Adrenal gland (tissue), 12 donors: ENCODE results near the gene CNN3. TPM values are rescaled to one million over a fixed set of nuclear protein-coding genes. Genes with fewer than 3 reads are reported as not detected.

Source experiments
- DNase-seq, 7 donors: peaks; one replicate each; pipeline ENCODE4 v3.0.0-alpha.2; 2019 to 2020
- H3K27ac ChIP-seq, 5 donors: fragments of 200-600 bp; sonication (generic) in 4 of 5; 1 replicate in 3 of 5; 2 replicates in 2 of 5; pipeline versions ENCODE4 v1.5.1 to v1.8.0; 2016 to 2020; ENCODE audit warnings: mild to moderate bottlenecking in 1 of 5
- H3K27me3 ChIP-seq: fragments of 200-600 bp; 2 replicates; pipeline ENCODE4 v1.8.0; 2021
- H3K36me3 ChIP-seq, 2 donors: fragments of 200-600 bp; replicated peaks in 1 of 2; 1 replicate in 1 of 2; 2 replicates in 1 of 2; pipeline versions ENCODE4 v1.5.1 to v1.8.0; 2018 to 2022
- H3K4me1 ChIP-seq, 2 donors: fragments of 200-600 bp; replicated peaks in 1 of 2; 1 replicate in 1 of 2; 2 replicates in 1 of 2; pipeline versions ENCODE4 v1.5.1 to v1.8.0; 2018 to 2021
- H3K4me3 ChIP-seq, 4 donors: fragments of 200-600 bp; sonication (generic) in 3 of 4; one replicate each; pipeline ENCODE4 v1.5.1; 2016 to 2018
- H3K9me3 ChIP-seq, 3 donors: fragments of 200-600 bp; sonication (generic) in 1 of 3; replicated peaks in 1 of 3; 1 replicate in 2 of 3; 2 replicates in 1 of 3; pipeline versions ENCODE4 v1.5.1 to v1.8.0; 2016 to 2021
- POLR2A ChIP-seq, 2 donors: fragments of 450-650 bp; IDR thresholded peaks; one replicate each; pipeline ENCODE4 v1.6.1; 2017; ENCODE audit warnings: antibody characterized with exemption in 2 of 2, mild to moderate bottlenecking in 2 of 2, moderate library complexity in 1 of 2
- WGBS, 4 donors: extraction: QIAGEN DNeasy Blood & Tissue Kit in 2 of 4; methylation state at CpG; one replicate each; pipeline versions ENCODE4 v1.1.5 to v1.1.7; 2013 to 2017; 5-methylcytosine and 5-hydroxymethylcytosine counted together
- intact Hi-C, 2 donors: fragments of 100-400 bp; cut with DNase I; formaldehyde crosslinking; loops; one replicate each; pipeline versions ENCODE4 v1.14.1 to v1.15.0; 2022 to 2023
- polyA plus RNA-seq, 3 donors: library from polyadenylated mRNA; stranded (reverse); fragments of 200-250 nt in 2 of 3; fragments of 350-450 nt in 1 of 3; fragmentation: Illumina TruSeq in 1 of 3; extraction: RNeasy Lipid Tissue Mini Kit (QIAGEN cat#74804) in 1 of 3; gene quantifications; one replicate each; pipeline ENCODE4 v1.2.3, GENCODE V29; 2013 to 2014
- total RNA-seq, 9 donors: library from RNA; depleted of rRNA in 4 of 9; stranded (reverse); fragments of >200 nt in 4 of 9; fragments of 120-200 nt in 1 of 9; fragmentation: NEBNext Ultra II Directional in 1 of 9; extraction: Animal tissue kit (Norgen Biotek cat#: 25700) in 1 of 9; gene quantifications; one replicate each; pipeline versions ENCODE4 v1.1.0 to v1.2.4, GENCODE V29; 2013 to 2023
- TF ChIP-seq, protein P1 (sequence below), 6 experiments: fragments of 450-650 bp in 4 of 6; fragments of 200-600 bp in 2 of 6; sonication (generic) in 1 of 6; IDR thresholded peaks; 1 replicate in 5 of 6; 2 replicates in 1 of 6; pipeline versions ENCODE4 v1.5.1 to v1.8.0; 2016 to 2021; ENCODE audit warnings: antibody characterized with exemption in 6 of 6, mild to moderate bottlenecking in 2 of 6, moderate library complexity in 1 of 6
- donor health status: healthy with polysubstance abuse.
- donor health status: Bipolar disorder and iron deficiency.
- donor health status: DM: yes; HTN: yes; CAD: no.
- donor health status: DM: no; HTN: no; CAD: no.
- donor health status: DM: no; HTN: no; CAD: no.
- donor health status: DM: yes; HTN: yes; CAD: no.

The CNN3 gene
- total and polyA plus RNA-seq, 12 donors: 97.3 to 766 (median 412) TPM

DNA sequence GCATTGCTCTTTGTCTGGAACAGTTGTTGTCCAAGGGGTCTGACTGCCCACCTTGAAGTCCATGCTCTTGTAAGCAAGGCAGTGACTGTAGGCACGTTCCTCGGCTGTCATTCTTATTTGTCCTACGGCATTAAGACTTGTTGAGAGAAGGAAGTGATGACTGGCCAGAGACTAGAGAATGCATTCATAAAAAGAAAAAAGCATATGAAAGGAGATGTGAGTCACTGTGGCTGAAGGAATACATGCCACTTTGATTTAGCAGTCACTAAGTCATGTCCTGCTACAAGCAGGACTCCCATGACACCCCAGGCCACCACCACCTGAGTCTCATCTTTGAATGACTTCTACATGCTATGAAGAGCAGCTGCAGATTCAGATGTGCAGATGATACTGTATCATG, 50.5 kb downstream of the CNN3 start:
- Histone ChIP-seq H3K4me1 (peaks cover 0 to 7% of the 10 kb centered on the region in 2 donors), H3K27me3 (no peaks in the 10 kb centered on the region), H3K4me3 (no peak overlapping the region), H3K36me3 (no peaks in the 10 kb centered on the region), H3K9me3 (no peaks in the 10 kb centered on the region), H3K27ac (no peak overlapping the region)
- intact Hi-C loops: no loop called here
- no peak for DNase-seq
- TF ChIP-seq POLR2A (IDR thresholded peaks at IDR 0.05): no peak
- WGBS, 4 donors: 88 to 95% (median 89%) methylated on average over 3 of the region's 3 CpGs

GRCh38 chr1:94875794-94876193, 51.1 kb downstream of the CNN3 start:
- peaks cover 0 to 7% of the 10 kb centered on the region in 2 donors for H3K4me1 ChIP-seq
- WGBS, 4 donors: 70 to 88% (median 74%) methylated on average over 4 of the region's 4 CpGs
- TF ChIP-seq POLR2A (IDR thresholded peaks at IDR 0.05): no peak
- TF ChIP-seq, protein P1, sequence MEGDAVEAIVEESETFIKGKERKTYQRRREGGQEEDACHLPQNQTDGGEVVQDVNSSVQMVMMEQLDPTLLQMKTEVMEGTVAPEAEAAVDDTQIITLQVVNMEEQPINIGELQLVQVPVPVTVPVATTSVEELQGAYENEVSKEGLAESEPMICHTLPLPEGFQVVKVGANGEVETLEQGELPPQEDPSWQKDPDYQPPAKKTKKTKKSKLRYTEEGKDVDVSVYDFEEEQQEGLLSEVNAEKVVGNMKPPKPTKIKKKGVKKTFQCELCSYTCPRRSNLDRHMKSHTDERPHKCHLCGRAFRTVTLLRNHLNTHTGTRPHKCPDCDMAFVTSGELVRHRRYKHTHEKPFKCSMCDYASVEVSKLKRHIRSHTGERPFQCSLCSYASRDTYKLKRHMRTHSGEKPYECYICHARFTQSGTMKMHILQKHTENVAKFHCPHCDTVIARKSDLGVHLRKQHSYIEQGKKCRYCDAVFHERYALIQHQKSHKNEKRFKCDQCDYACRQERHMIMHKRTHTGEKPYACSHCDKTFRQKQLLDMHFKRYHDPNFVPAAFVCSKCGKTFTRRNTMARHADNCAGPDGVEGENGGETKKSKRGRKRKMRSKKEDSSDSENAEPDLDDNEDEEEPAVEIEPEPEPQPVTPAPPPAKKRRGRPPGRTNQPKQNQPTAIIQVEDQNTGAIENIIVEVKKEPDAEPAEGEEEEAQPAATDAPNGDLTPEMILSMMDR (IDR thresholded peaks at IDR 0.05): no peak
- no peak overlapping the region for H3K4me3 ChIP-seq
- H3K27me3 ChIP-seq: no peaks in the 10 kb centered on the region
- H3K9me3 ChIP-seq: no peaks in the 10 kb centered on the region
- intact Hi-C loops: no loop called here
- no peak overlapping the region for H3K27ac ChIP-seq
- no peaks in the 10 kb centered on the region for H3K36me3 ChIP-seq
- DNase-seq: no peak

GRCh38 chr1:94874423-94874822, 52.5 kb downstream of the CNN3 start:
- TF ChIP-seq, protein P1 (IDR thresholded peaks at IDR 0.05): no peak
- no peak overlapping the region for H3K27ac ChIP-seq

DNA sequence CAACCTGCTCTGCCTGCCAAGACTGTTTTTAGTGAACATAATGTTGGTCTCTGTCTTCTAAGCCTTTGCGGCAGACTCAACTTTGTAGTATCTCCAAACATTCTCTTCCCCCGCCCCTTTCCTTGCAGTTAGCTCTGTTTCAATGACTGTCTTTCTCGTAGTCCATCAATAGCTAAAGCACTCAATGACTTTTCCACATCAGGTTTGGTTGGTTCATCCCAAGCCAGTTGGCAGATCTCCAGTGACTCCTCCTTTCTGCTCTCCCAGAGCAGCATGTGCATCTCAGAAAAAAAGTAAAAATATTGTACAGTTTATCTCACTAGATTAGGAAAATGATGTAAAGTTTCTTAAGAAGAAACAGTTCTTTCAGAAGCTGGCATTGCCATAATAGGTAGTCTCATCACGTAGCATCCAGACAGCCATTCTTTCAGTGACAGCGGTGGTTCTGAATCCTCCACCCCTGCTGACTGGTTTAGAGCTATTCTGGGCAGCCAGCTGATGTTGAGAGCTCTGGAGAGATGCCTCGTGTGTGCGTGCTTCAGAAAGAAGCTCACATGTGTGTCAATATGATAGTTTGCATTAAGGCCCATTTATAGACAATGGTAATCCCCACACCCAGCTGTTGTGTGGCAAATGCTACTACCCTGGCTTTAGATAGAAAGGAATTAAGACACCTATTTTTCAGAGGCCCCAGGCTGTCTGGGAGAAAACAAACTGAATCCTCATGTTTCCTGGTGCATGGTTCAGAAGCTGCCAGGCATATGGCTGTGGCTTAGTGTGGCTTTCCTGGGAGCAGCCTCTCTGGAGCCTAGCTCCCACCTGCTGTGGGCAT, 53.2 kb downstream of the CNN3 start:
- TF ChIP-seq, protein P1 (IDR thresholded peaks at IDR 0.05): no peak
- no peak for TF ChIP-seq POLR2A (IDR thresholded peaks at IDR 0.05)
- 69 to 78% (median 76%) methylated on average over 7 of the region's 7 CpGs for WGBS, 4 donors
- H3K9me3 ChIP-seq: no peaks in the 10 kb centered on the region
- H3K27ac ChIP-seq: no peak overlapping the region
- intact Hi-C loops: no loop called here
- H3K4me1 ChIP-seq: peaks cover 0 to 7% of the 10 kb centered on the region in 2 donors
- H3K36me3 ChIP-seq: no peaks in the 10 kb centered on the region
- H3K27me3 ChIP-seq: no peaks in the 10 kb centered on the region
- peak in 2 of 7 donors; percentile 46 to 51 for DNase-seq
- no peak overlapping the region for H3K4me3 ChIP-seq

More at GRCh38 chr1:94874423-94874822, 52.5 kb downstream of the CNN3 start:
- Histone ChIP-seq H3K9me3 (no peaks in the 10 kb centered on the region), H3K36me3 (no peaks in the 10 kb centered on the region), H3K27me3 (no peaks in the 10 kb centered on the region), H3K4me1 (peaks cover 0 to 7% of the 10 kb centered on the region in 2 donors), H3K4me3 (no peak overlapping the region)
- WGBS, 4 donors: 94 to 97% (median 97%) methylated on average over 6 of the region's 6 CpGs
- no peak for DNase-seq
- intact Hi-C loops: no loop called here
